22Rv1 (cell line): ENCODE measurements around the gene TEDC1.

Experiments
- H3K27ac ChIP-seq: fragments of 450-650 bp; 2 replicates; pipeline ENCODE4 v1.5.1; 2017
- CTCF ChIP-seq: fragments of 450-650 bp; IDR thresholded peaks from 2 replicates; pipeline ENCODE4 v1.5.1; 2017; ENCODE audit warnings: mild to moderate bottlenecking
- ZFX ChIP-seq: fragments of 450-650 bp; IDR thresholded peaks from 2 replicates; pipeline ENCODE4 v1.6.1; 2017; ENCODE audit warnings: antibody characterized with exemption, borderline replicate concordance

The TEDC1 gene

GRCh38 chr14:105460116-105460515 lies 30.9 kb upstream of the TEDC1 start:
- TF ChIP-seq ZFX (no peak), CTCF (no peak)
- no peak overlapping the region for H3K27ac ChIP-seq

GRCh38 chr14:105460616-105461015 lies 30.4 kb upstream of the TEDC1 start:
- H3K27ac ChIP-seq = no peak overlapping the region
- no peak for TF ChIP-seq CTCF

GRCh38 chr14:105461903-105462302 lies 29.1 kb upstream of the TEDC1 start:
- TF ChIP-seq ZFX = no peak
- TF ChIP-seq CTCF = no peak
- H3K27ac ChIP-seq = no peak overlapping the region

- no peak for TF ChIP-seq ZFX
- TF ChIP-seq CTCF = no peak
- no peak overlapping the region for H3K27ac ChIP-seq
Measured at GRCh38 chr14:105464501-105464900, 26.5 kb upstream of the TEDC1 start.

- H3K27ac ChIP-seq = no peak overlapping the region
- TF ChIP-seq CTCF = no peak
- TF ChIP-seq ZFX = no peak
Measured at GRCh38 chr14:105465209-105466031, 25.6 kb upstream of the TEDC1 start.

GRCh38 chr14:105466531-105467248 lies 24.4 kb upstream of the TEDC1 start:
- H3K27ac ChIP-seq = peak overlapping the region; percentile 52
- TF ChIP-seq ZFX = no peak
- TF ChIP-seq CTCF = no peak
